Measurements from ENCODE around the gene FSHR.

- TF ChIP-seq CTCF (IDR thresholded peaks at IDR 0.05) = peak; percentile 86 to 96 (median 86)
- TF ChIP-seq POLR2A (IDR thresholded peaks at IDR 0.05) = no peak
- TF ChIP-seq EP300 (IDR thresholded peaks at IDR 0.05) = peak in 1 of 2 donors; percentile 37
Measured at GRCh38 chr2:48946449-48947048, 207.8 kb downstream of the FSHR start.
